ENCODE results near the gene BRD9. TPM values are rescaled to one million over a fixed set of nuclear protein-coding genes. Genes with fewer than 3 reads are reported as not detected.

BRD9 gene
- total and polyA plus RNA-seq, 2 of the 13 experiments (the other 11 are each of a cell fraction or from before 2014, with no cell fraction given): 5.2 to 22.9 TPM

DNA sequence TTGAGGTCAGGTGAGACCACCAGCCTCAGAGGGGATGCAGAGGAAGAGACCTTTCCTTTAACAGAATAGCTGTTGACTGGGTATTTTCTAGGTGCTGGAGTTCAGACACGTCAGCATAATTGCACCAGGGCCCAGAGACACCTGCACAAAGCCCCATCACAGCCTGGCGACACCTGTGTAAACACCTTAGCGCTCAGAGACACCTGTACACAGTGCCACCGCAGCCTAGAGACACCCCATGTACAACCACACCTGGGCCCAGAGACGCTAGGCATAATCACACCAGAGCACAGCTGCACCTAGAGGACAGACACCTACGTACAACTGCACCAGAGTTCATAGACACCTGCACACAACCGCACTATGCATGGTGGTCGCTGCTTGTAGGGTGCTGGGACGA is 1.1 kb upstream of the BRD9 start:
- Histone ChIP-seq H3K27me3 (ENCODE audit: control insufficient read depth in 1 of 2, insufficient read depth in 2 of 2, low read length in 2 of 2) (no peaks in the 10 kb centered on the region), H3K9me3 (ENCODE audit: low read length) (no peaks in the 10 kb centered on the region), H3K36me3 (replicated peaks in 1 of 2; ENCODE audit: control insufficient read depth in 1 of 2, insufficient read depth in 2 of 2, low read length in 2 of 2) (peaks cover 4 to 39% of the 10 kb centered on the region in 2 experiments), H3K27ac (ENCODE audit: extremely low read length, insufficient read depth, low read length) (peak overlapping the region; percentile 79), H3K79me2 (ENCODE audit: insufficient read depth, low read length) (peaks cover 44% of the 10 kb centered on the region), H4K20me1 (ENCODE audit: insufficient read depth, low read length) (no peaks in the 10 kb centered on the region), H3K4me3 (replicated peaks in 1 of 3; ENCODE audit: insufficient read depth in 1 of 3, low read depth in 2 of 3, low read length in 3 of 3) (peak overlapping the region; percentile 70 to 90 (median 83)), H3K4me2 (ENCODE audit: low read depth, low read length) (peak overlapping the region; percentile 90), H3K4me1 (ENCODE audit: insufficient read depth, low read length) (peaks cover 39% of the 10 kb centered on the region), H2AFZ (ENCODE audit: low read length) (no peak overlapping the region), H3K9ac (ENCODE audit: insufficient read depth, low read depth, low read length) (peak overlapping the region; percentile 84)
- BruUV-seq (replicated peaks): TSS peak; percentile 60
- FAIRE-seq (no peak), ATAC-seq (no peak), DNase-seq (ENCODE audit: low spot score) (no peak)
- CTCF ChIA-PET (ENCODE audit: low intra/inter-chr PET ratio, low total read pairs): no interaction called here
- POLR2A ChIA-PET: no interaction called here
- 63% methylated on average over 5 of the region's 9 CpGs for WGBS (ENCODE audit: low lambda C conversion rate)
- in situ Hi-C loops (cut with HindIII; ENCODE audit: extremely low pct_ligation_motif_present, low pct_unique_long_range_greater_than_20kb) (loop anchor here (10.0 kb wide), 1 partner anchor 219 kb away; no protein-coding TSS in a partner anchor), intact Hi-C loops (cut with micrococcal nuclease; ENCODE audit: unreplicated experiment) (loop anchor here (5.0 to 10.0 kb wide), 2 partner anchors 41 to 219 kb away; partner anchors contain the start of gene ZDHHC11)
- TF ChIP-seq ZBTB38 (CRISPR knock-in tag; IDR thresholded peaks at IDR 0.05) (no peak), PHF20 (CRISPR knock-in tag; IDR thresholded peaks at IDR 0.05) (0 out of 2 replicates have a peak, but pooled peaks have one; percentile 20), CHD2 (IDR thresholded peaks at IDR 0.05; ENCODE audit: low read depth, low read length) (no peak), ATF7 (IDR thresholded peaks at IDR 0.05) (no peak), ATF7 (CRISPR knock-in tag; IDR thresholded peaks at IDR 0.05) (no peak), DMAP1 (CRISPR knock-in tag; IDR thresholded peaks at IDR 0.05) (no peak), POLR2A (IDR thresholded peaks at IDR 0.05; ENCODE audit: insufficient read depth in 1 of 2, low read depth in 2 of 2, low read length in 2 of 2) (no peak), ZNF10 (CRISPR knock-in tag; IDR thresholded peaks at IDR 0.05; ENCODE audit: borderline replicate concordance, low read depth) (no peak), ERF (CRISPR knock-in tag; IDR thresholded peaks at IDR 0.05) (no peak), CREM (IDR thresholded peaks at IDR 0.05) (no peak), CREM (CRISPR knock-in tag; IDR thresholded peaks at IDR 0.05) (no peak), ZNF768 (CRISPR knock-in tag; IDR thresholded peaks at IDR 0.05) (peak; percentile 93), KLF12 (CRISPR knock-in tag; IDR thresholded peaks at IDR 0.05; ENCODE audit: borderline replicate concordance) (no peak), MED13 (CRISPR knock-in tag; IDR thresholded peaks at IDR 0.05) (no peak), RBM22 (optimal IDR thresholded peaks at IDR 0.05; ENCODE audit: low read length) (no peak), ZNF496 (CRISPR knock-in tag; IDR thresholded peaks at IDR 0.05; ENCODE audit: insufficient replicate concordance) (no peak), MAFF (IDR thresholded peaks at IDR 0.05; ENCODE audit: low read depth, low read length) (peak; percentile 51; the same call in 1 of the 2 replicates), SMARCE1 (IDR thresholded peaks at IDR 0.05; ENCODE audit: borderline replicate concordance) (no peak), KAT2B (IDR thresholded peaks at IDR 0.05; ENCODE audit: borderline replicate concordance, low read depth, low read length) (no peak), ZNF83 (CRISPR knock-in tag; IDR thresholded peaks at IDR 0.05; ENCODE audit: borderline replicate concordance) (no peak), ARID2 (CRISPR knock-in tag; IDR thresholded peaks at IDR 0.05; ENCODE audit: borderline replicate concordance) (no peak), ZC3H13 (CRISPR knock-in tag; IDR thresholded peaks at IDR 0.05) (no peak), MAFK (conservative IDR thresholded peaks at IDR 0.05 in 1 of 2, IDR thresholded peaks at IDR 0.05 in 1 of 2; ENCODE audit: low read length in 2 of 2) (peak; percentile 53 to 74), ZFP90 (CRISPR knock-in tag; IDR thresholded peaks at IDR 0.05; ENCODE audit: borderline replicate concordance) (no peak), POGZ (CRISPR knock-in tag; IDR thresholded peaks at IDR 0.05) (no peak)
- TF ChIP-seq, protein P1, sequence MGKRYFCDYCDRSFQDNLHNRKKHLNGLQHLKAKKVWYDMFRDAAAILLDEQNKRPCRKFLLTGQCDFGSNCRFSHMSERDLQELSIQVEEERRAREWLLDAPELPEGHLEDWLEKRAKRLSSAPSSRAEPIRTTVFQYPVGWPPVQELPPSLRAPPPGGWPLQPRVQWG (CRISPR knock-in tag; IDR thresholded peaks at IDR 0.05; ENCODE audit: borderline replicate concordance, low read depth): no peak
- TF ChIP-seq, protein P2, sequence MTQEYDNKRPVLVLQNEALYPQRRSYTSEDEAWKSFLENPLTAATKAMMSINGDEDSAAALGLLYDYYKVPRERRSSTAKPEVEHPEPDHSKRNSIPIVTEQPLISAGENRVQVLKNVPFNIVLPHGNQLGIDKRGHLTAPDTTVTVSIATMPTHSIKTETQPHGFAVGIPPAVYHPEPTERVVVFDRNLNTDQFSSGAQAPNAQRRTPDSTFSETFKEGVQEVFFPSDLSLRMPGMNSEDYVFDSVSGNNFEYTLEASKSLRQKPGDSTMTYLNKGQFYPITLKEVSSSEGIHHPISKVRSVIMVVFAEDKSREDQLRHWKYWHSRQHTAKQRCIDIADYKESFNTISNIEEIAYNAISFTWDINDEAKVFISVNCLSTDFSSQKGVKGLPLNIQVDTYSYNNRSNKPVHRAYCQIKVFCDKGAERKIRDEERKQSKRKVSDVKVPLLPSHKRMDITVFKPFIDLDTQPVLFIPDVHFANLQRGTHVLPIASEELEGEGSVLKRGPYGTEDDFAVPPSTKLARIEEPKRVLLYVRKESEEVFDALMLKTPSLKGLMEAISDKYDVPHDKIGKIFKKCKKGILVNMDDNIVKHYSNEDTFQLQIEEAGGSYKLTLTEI (CRISPR knock-in tag; conservative IDR thresholded peaks at IDR 0.05): no peak
- TF ChIP-seq, protein P3, sequence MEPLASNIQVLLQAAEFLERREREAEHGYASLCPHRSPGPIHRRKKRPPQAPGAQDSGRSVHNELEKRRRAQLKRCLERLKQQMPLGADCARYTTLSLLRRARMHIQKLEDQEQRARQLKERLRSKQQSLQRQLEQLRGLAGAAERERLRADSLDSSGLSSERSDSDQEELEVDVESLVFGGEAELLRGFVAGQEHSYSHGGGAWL (CRISPR knock-in tag; IDR thresholded peaks at IDR 0.05): no peak

Measured in HepG2 (cell line).